ENCODE measurements around the gene CCDC157.

Gene CCDC157

GRCh38 chr22:30413001-30413400 lies 56.2 kb downstream of the CCDC157 start:
- Histone ChIP-seq H3K9me3 (ENCODE audit: insufficient read depth, low read depth, low read length) (no peaks in the 10 kb centered on the region), H3K27ac (ENCODE audit: low read length) (no peak overlapping the region), H3K36me3 (ENCODE audit: insufficient read depth, low read depth, low read length) (peaks cover 31% of the 10 kb centered on the region), H3K9ac (ENCODE audit: low read depth, low read length) (no peak overlapping the region), H3K4me1 (ENCODE audit: insufficient read depth, low read length) (no peaks in the 10 kb centered on the region), H3K27me3 (ENCODE audit: insufficient read depth, low read length) (no peaks in the 10 kb centered on the region), H3K4me3 (ENCODE audit: low read length) (no peak overlapping the region)

GRCh38 chr22:30413745-30414524 lies 57.1 kb downstream of the CCDC157 start:
- Histone ChIP-seq H3K27ac (ENCODE audit: low read length) (no peak overlapping the region), H3K27me3 (ENCODE audit: insufficient read depth, low read length) (no peaks in the 10 kb centered on the region), H3K4me1 (ENCODE audit: insufficient read depth, low read length) (no peaks in the 10 kb centered on the region), H3K9ac (ENCODE audit: low read depth, low read length) (no peak overlapping the region), H3K9me3 (ENCODE audit: insufficient read depth, low read depth, low read length) (no peaks in the 10 kb centered on the region), H3K36me3 (ENCODE audit: insufficient read depth, low read depth, low read length) (peaks cover 37% of the 10 kb centered on the region), H3K4me3 (ENCODE audit: low read length) (no peak overlapping the region)

DNA sequence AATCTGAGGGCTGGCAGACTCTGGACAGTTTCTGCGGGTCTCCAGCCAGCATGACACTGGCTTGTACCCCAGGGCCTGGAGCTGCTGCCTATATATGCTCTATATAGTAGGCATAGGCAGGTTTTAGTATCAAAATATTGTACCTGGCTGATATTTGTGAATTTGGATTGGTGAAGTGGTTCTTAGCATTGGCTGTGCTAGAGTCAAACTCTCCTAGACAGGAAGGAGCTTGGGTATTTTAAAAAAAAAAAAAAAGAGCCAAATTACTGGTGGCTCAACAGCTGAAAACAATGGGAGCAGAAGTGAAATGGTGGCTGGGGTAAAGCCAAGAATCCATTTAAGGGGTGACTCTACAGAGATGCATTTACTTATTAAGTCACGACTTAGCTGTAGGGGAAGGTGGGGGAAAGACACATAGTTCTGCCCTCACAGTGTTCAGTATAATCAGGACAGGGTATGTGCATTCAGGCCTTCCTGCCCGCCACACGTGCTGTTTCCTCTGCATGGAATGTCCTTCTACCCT lies 57.8 kb downstream of the CCDC157 start:
- H3K27me3 ChIP-seq (ENCODE audit: insufficient read depth, low read length) = no peaks in the 10 kb centered on the region
- H3K36me3 ChIP-seq (ENCODE audit: insufficient read depth, low read depth, low read length) = peaks cover 37% of the 10 kb centered on the region
- no peaks in the 10 kb centered on the region for H3K4me1 ChIP-seq (ENCODE audit: insufficient read depth, low read length)
- no peak overlapping the region for H3K27ac ChIP-seq (ENCODE audit: low read length)
- no peaks in the 10 kb centered on the region for H3K9me3 ChIP-seq (ENCODE audit: insufficient read depth, low read depth, low read length)
- no peak overlapping the region for H3K4me3 ChIP-seq (ENCODE audit: low read length)
- no peak overlapping the region for H3K9ac ChIP-seq (ENCODE audit: low read depth, low read length)

DNA sequence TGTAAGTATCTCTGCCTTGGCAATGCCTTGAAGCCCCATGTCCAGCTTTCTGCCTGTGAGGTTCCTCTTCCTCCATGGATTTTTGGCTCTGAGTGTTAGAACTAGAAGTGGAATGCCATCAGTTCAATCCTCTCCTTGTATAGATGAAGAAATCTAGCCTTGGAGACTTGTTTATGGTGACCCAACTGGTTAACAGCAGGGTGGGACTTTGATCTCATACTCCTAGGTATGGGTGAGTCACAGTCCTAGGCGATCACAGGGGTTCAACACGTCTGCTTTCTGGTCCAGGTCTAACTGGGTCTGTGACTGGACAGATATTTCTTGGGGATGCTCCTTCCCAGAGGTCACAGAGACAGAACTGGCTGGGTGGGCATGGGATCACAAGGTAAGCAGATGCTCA lies 59.6 kb downstream of the CCDC157 start:
- Histone ChIP-seq H3K27ac (ENCODE audit: low read length) (no peak overlapping the region), H3K9me3 (ENCODE audit: insufficient read depth, low read depth, low read length) (no peaks in the 10 kb centered on the region), H3K27me3 (ENCODE audit: insufficient read depth, low read length) (no peaks in the 10 kb centered on the region), H3K4me3 (ENCODE audit: low read length) (no peak overlapping the region), H3K36me3 (ENCODE audit: insufficient read depth, low read depth, low read length) (peaks cover 47% of the 10 kb centered on the region), H3K9ac (ENCODE audit: low read depth, low read length) (no peak overlapping the region), H3K4me1 (ENCODE audit: insufficient read depth, low read length) (no peaks in the 10 kb centered on the region)

- Histone ChIP-seq H3K27me3 (ENCODE audit: insufficient read depth, low read length) (no peaks in the 10 kb centered on the region), H3K36me3 (ENCODE audit: insufficient read depth, low read depth, low read length) (peaks cover 52% of the 10 kb centered on the region), H3K9ac (ENCODE audit: low read depth, low read length) (no peak overlapping the region), H3K4me3 (ENCODE audit: low read length) (no peak overlapping the region), H3K9me3 (ENCODE audit: insufficient read depth, low read depth, low read length) (no peaks in the 10 kb centered on the region), H3K4me1 (ENCODE audit: insufficient read depth, low read length) (peaks cover 2% of the 10 kb centered on the region; the same call in 1 of the 2 replicates), H3K27ac (ENCODE audit: low read length) (no peak overlapping the region)
Observed at GRCh38 chr22:30416837-30417236, 60.0 kb downstream of the CCDC157 start.

- Histone ChIP-seq H3K4me3 (ENCODE audit: low read length) (no peak overlapping the region), H3K4me1 (ENCODE audit: insufficient read depth, low read length) (peaks cover 10% of the 10 kb centered on the region; the same call in 1 of the 2 replicates), H3K9me3 (ENCODE audit: insufficient read depth, low read depth, low read length) (no peaks in the 10 kb centered on the region), H3K9ac (ENCODE audit: low read depth, low read length) (no peak overlapping the region), H3K27ac (ENCODE audit: low read length) (no peak overlapping the region), H3K27me3 (ENCODE audit: insufficient read depth, low read length) (no peaks in the 10 kb centered on the region), H3K36me3 (ENCODE audit: insufficient read depth, low read depth, low read length) (peaks cover 45% of the 10 kb centered on the region)
Observed at GRCh38 chr22:30420347-30421125, 63.7 kb downstream of the CCDC157 start.

GRCh38 chr22:30421695-30422480 lies 65.1 kb downstream of the CCDC157 start:
- no peaks in the 10 kb centered on the region for H3K27me3 ChIP-seq (ENCODE audit: insufficient read depth, low read length)
- H3K4me1 ChIP-seq (ENCODE audit: insufficient read depth, low read length) = peaks cover 10% of the 10 kb centered on the region; the same call in 1 of the 2 replicates
- H3K27ac ChIP-seq (ENCODE audit: low read length) = peak overlapping the region; percentile 30
- H3K36me3 ChIP-seq (ENCODE audit: insufficient read depth, low read depth, low read length) = peaks cover 32% of the 10 kb centered on the region
- no peaks in the 10 kb centered on the region for H3K9me3 ChIP-seq (ENCODE audit: insufficient read depth, low read depth, low read length)
- H3K4me3 ChIP-seq (ENCODE audit: low read length) = peak overlapping the region; percentile 78; the same call in 1 of the 2 replicates
- peak overlapping the region; percentile 80; the same call in 1 of the 2 replicates for H3K9ac ChIP-seq (ENCODE audit: low read depth, low read length)

DNA sequence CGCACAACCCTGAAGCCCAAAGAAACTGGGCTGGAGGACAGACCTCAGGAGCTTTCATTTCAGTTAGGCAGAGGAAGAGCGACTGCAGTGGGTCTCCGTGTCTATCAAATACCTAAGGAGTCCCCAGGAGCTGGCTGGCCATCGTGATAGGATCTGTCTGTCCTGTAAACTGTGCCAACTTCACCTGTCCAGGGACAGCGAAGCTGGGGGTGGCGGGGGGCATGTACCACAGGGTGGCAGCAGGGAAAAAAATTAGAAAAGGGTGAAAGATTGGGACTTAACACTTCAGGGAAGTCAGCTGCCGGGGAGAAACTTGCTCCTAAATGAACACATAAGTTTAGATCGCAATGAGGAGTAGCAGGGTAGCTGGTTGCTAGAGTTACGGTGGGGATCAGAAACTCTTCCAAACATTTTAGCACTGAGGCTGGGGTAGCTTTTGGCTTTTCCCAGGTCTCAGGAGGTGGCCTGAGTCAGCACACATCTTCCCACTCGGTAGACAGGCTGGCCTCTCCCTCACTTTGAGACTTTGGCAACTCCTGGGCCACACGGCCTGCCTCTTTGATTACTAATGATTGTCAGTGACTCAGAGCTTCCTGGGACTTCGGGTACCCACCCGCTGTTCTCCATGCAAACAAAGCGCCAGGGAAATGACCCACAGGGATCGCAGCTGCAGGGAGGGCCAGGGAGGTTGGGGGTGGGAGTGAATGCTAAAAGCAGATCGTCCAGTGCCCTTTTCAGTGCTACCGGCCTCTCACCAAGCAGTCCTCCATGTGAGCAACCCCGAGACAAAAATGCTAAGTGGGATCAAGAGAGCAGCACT lies 65.9 kb downstream of the CCDC157 start:
- peaks cover 32% of the 10 kb centered on the region for H3K36me3 ChIP-seq (ENCODE audit: insufficient read depth, low read depth, low read length)
- H3K4me1 ChIP-seq (ENCODE audit: insufficient read depth, low read length) = peaks cover 10% of the 10 kb centered on the region; the same call in 1 of the 2 replicates
- H3K27me3 ChIP-seq (ENCODE audit: insufficient read depth, low read length) = no peaks in the 10 kb centered on the region
- H3K27ac ChIP-seq (ENCODE audit: low read length) = peak overlapping the region; percentile 30
- H3K9me3 ChIP-seq (ENCODE audit: insufficient read depth, low read depth, low read length) = no peaks in the 10 kb centered on the region
- H3K4me3 ChIP-seq (ENCODE audit: low read length) = peak overlapping the region; percentile 78
- H3K9ac ChIP-seq (ENCODE audit: low read depth, low read length) = peak overlapping the region; percentile 80; the same call in 1 of the 2 replicates

GRCh38 chr22:30423301-30423958 lies 66.6 kb downstream of the CCDC157 start:
- Histone ChIP-seq H3K4me1 (ENCODE audit: insufficient read depth, low read length) (peaks cover 10% of the 10 kb centered on the region; the same call in 1 of the 2 replicates), H3K27ac (ENCODE audit: low read length) (peak overlapping the region; percentile 7), H3K27me3 (ENCODE audit: insufficient read depth, low read length) (no peaks in the 10 kb centered on the region), H3K9me3 (ENCODE audit: insufficient read depth, low read depth, low read length) (no peaks in the 10 kb centered on the region), H3K4me3 (ENCODE audit: low read length) (peak overlapping the region; percentile 78), H3K9ac (ENCODE audit: low read depth, low read length) (peak overlapping the region; percentile 80; the same call in 1 of the 2 replicates), H3K36me3 (ENCODE audit: insufficient read depth, low read depth, low read length) (peaks cover 32% of the 10 kb centered on the region)

- Histone ChIP-seq H3K9ac (ENCODE audit: low read depth, low read length) (peak overlapping the region; percentile 80), H3K4me3 (ENCODE audit: low read length) (peak overlapping the region; percentile 78), H3K27me3 (ENCODE audit: insufficient read depth, low read length) (no peaks in the 10 kb centered on the region), H3K9me3 (ENCODE audit: insufficient read depth, low read depth, low read length) (no peaks in the 10 kb centered on the region), H3K36me3 (ENCODE audit: insufficient read depth, low read depth, low read length) (peaks cover 35% of the 10 kb centered on the region), H3K27ac (ENCODE audit: low read length) (no peak overlapping the region), H3K4me1 (ENCODE audit: insufficient read depth, low read length) (peaks cover 10% of the 10 kb centered on the region; the same call in 1 of the 2 replicates)
Observed at GRCh38 chr22:30423959-30424533, 67.2 kb downstream of the CCDC157 start.
